HEK293 (cell line): ENCODE data around the gene HHEX.

Experiments used
- CTCF ChIA-PET: fragments of 350-600 bp; formaldehyde crosslinking; extraction: SDS; loops from one replicate; lab custom pipeline; 2021; ENCODE audit warnings: antibody characterized with exemption; lab: Yijun Ruan, JAX
- POLR2A ChIA-PET: fragments of 300-600 bp; formaldehyde crosslinking; extraction: SDS; loops from one replicate; lab custom pipeline; 2020; ENCODE audit warnings: antibody characterized with exemption, inconsistent platforms; lab: Yijun Ruan, JAX
- H3K27ac ChIP-seq: fragments of 200-500 bp; sonication (Bioruptor generic); 2 replicates; pipeline ENCODE4 v1.5.1; 2014; ENCODE audit warnings: low read depth, low read length, control low read depth, inconsistent platforms; ENCODE audit errors: extremely low read depth
- H3K36me3 ChIP-seq, 2 experiments: fragments of 200-500 bp in 1 of 2; sonication (Bioruptor generic) in 1 of 2; 1 replicate in 1 of 2; 2 replicates in 1 of 2; pipeline ENCODE4 v1.5.1; 2014 to 2017; ENCODE audit warnings: inconsistent platforms in 2 of 2, low read length in 2 of 2; ENCODE audit not compliant: control insufficient read depth in 2 of 2, insufficient read depth in 1 of 2
- H3K4me1 ChIP-seq: fragments of 200-500 bp; sonication (Bioruptor generic); 2 replicates; pipeline ENCODE4 v1.5.1; 2014; ENCODE audit warnings: mild to moderate bottlenecking, low read length, inconsistent platforms; ENCODE audit not compliant: control insufficient read depth, insufficient read depth
- H3K4me3 ChIP-seq: 2 replicates; pipeline ENCODE4 v1.5.1; 2011; ENCODE audit warnings: low read depth, mild to moderate bottlenecking, control low read depth, low read length, moderate library complexity
- H3K9me3 ChIP-seq: fragments of 200-500 bp; sonication (Bioruptor generic); 2 replicates; pipeline ENCODE4 v1.5.1; 2014; ENCODE audit warnings: low read depth, low read length, inconsistent platforms; ENCODE audit not compliant: control insufficient read depth, insufficient read depth
- BCL11A ChIP-seq: fragments of 450-650 bp; formaldehyde crosslinking; IDR thresholded peaks from 2 replicates; pipeline ENCODE4 v1.5.1; 2016; ENCODE audit warnings: low read depth, missing biosample characterization, missing genetic modification characterization
- GLI2 ChIP-seq: fragments of 450-650 bp; formaldehyde crosslinking; IDR thresholded peaks from 2 replicates; pipeline ENCODE4; 2017; ENCODE audit warnings: missing biosample characterization, missing genetic modification characterization, low read depth, borderline replicate concordance
- HOXA7 ChIP-seq: sonication (generic); formaldehyde crosslinking; IDR thresholded peaks from 2 replicates; pipeline ENCODE4 v1.8.1; 2022; ENCODE audit warnings: missing genetic modification reagents, borderline replicate concordance
- KLF16 ChIP-seq: fragments of 450-650 bp; formaldehyde crosslinking; IDR thresholded peaks from 2 replicates; pipeline ENCODE4 v1.5.1; 2017; ENCODE audit warnings: missing biosample characterization, missing genetic modification characterization
- MZF1 ChIP-seq: fragments of 450-650 bp; formaldehyde crosslinking; IDR thresholded peaks from 2 replicates; pipeline ENCODE4 v1.5.1; 2017; ENCODE audit warnings: missing biosample characterization, missing genetic modification characterization, borderline replicate concordance
- OSR2 ChIP-seq: fragments of 450-650 bp; formaldehyde crosslinking; IDR thresholded peaks from 2 replicates; pipeline ENCODE4 v1.5.1; 2016; ENCODE audit warnings: missing biosample characterization, missing genetic modification characterization
- SP2 ChIP-seq: fragments of 450-650 bp; formaldehyde crosslinking; IDR thresholded peaks from 2 replicates; pipeline ENCODE4 v1.5.1; 2016; ENCODE audit warnings: missing biosample characterization, missing genetic modification characterization
- SP3 ChIP-seq: fragments of 450-650 bp; formaldehyde crosslinking; IDR thresholded peaks from 2 replicates; pipeline ENCODE4 v1.5.1; 2016; ENCODE audit warnings: missing biosample characterization, missing genetic modification characterization
- TCF7L2 ChIP-seq: IDR thresholded peaks from 2 replicates; pipeline ENCODE4 v1.6.1; 2011; ENCODE audit warnings: low read depth, mild to moderate bottlenecking, inconsistent platforms, low read length, moderate library complexity, borderline replicate concordance
- TRIM28 ChIP-seq: IDR thresholded peaks from 2 replicates; pipeline ENCODE4 v1.6.1; 2011; ENCODE audit warnings: low read length, control low read depth, borderline replicate concordance
- ZBTB17 ChIP-seq: fragments of 450-650 bp; formaldehyde crosslinking; IDR thresholded peaks from 2 replicates; pipeline ENCODE4 v1.5.1; 2016; ENCODE audit warnings: missing biosample characterization, missing genetic modification characterization
- ZNF121 ChIP-seq: fragments of 450-650 bp; formaldehyde crosslinking; IDR thresholded peaks from 2 replicates; pipeline ENCODE4 v1.5.1; 2016; ENCODE audit warnings: missing biosample characterization, missing genetic modification characterization
- ZNF133 ChIP-seq: fragments of 450-650 bp; formaldehyde crosslinking; IDR thresholded peaks from 2 replicates; pipeline ENCODE4 v1.5.1; 2016; ENCODE audit warnings: missing biosample characterization, missing genetic modification characterization
- ZNF155 ChIP-seq: fragments of 450-650 bp; formaldehyde crosslinking; IDR thresholded peaks from 2 replicates; pipeline ENCODE4 v1.5.1; 2016; ENCODE audit warnings: missing biosample characterization, missing genetic modification characterization
- ZNF302 ChIP-seq: fragments of 450-650 bp; formaldehyde crosslinking; IDR thresholded peaks from 2 replicates; pipeline ENCODE4 v1.5.1; 2016; ENCODE audit warnings: missing biosample characterization, missing genetic modification characterization, low read depth
- ZNF501 ChIP-seq: fragments of 450-650 bp; formaldehyde crosslinking; IDR thresholded peaks from 2 replicates; pipeline ENCODE4 v1.5.1; 2016; ENCODE audit warnings: missing biosample characterization, missing genetic modification characterization
- ZNF510 ChIP-seq: fragments of 450-650 bp; formaldehyde crosslinking; IDR thresholded peaks from 2 replicates; pipeline ENCODE4 v1.5.1; 2018; ENCODE audit warnings: mild to moderate bottlenecking, missing genetic modification characterization, missing biosample characterization; ENCODE audit not compliant: insufficient replicate concordance
- ZNF571 ChIP-seq: fragments of 450-650 bp; formaldehyde crosslinking; IDR thresholded peaks from 2 replicates; pipeline ENCODE4 v1.5.0; 2017; ENCODE audit warnings: missing biosample characterization, missing genetic modification characterization
- ZNF580 ChIP-seq: fragments of 450-650 bp; formaldehyde crosslinking; IDR thresholded peaks from 2 replicates; pipeline ENCODE4 v1.5.1; 2016; ENCODE audit warnings: missing biosample characterization, missing genetic modification characterization
- ZNF610 ChIP-seq: fragments of 450-650 bp; formaldehyde crosslinking; IDR thresholded peaks from 2 replicates; pipeline ENCODE4 v1.5.1; 2016; ENCODE audit warnings: missing biosample characterization, missing genetic modification characterization, borderline replicate concordance
- ZNF624 ChIP-seq: fragments of 450-650 bp; formaldehyde crosslinking; IDR thresholded peaks from 2 replicates; pipeline ENCODE4 v1.5.1; 2017; ENCODE audit warnings: missing biosample characterization, missing genetic modification characterization
- ZNF658 ChIP-seq: fragments of 450-650 bp; formaldehyde crosslinking; IDR thresholded peaks from 2 replicates; pipeline ENCODE4; 2016; ENCODE audit warnings: missing biosample characterization, missing genetic modification characterization
- ZNF677 ChIP-seq: fragments of 450-650 bp; IDR thresholded peaks from 2 replicates; pipeline ENCODE4 v1.5.0; 2018; ENCODE audit warnings: missing biosample characterization, mild to moderate bottlenecking, missing genetic modification characterization, moderate library complexity
- ZNF747 ChIP-seq: fragments of 450-650 bp; formaldehyde crosslinking; IDR thresholded peaks from 2 replicates; pipeline ENCODE4 v1.5.1; 2016; ENCODE audit warnings: missing biosample characterization, missing genetic modification characterization
- ZNF843 ChIP-seq: fragments of 450-650 bp; formaldehyde crosslinking; IDR thresholded peaks from 2 replicates; pipeline ENCODE4 v1.5.1; 2016; ENCODE audit warnings: missing biosample characterization, missing genetic modification characterization
- TF ChIP-seq, protein P1 (sequence below): fragments of 450-650 bp; formaldehyde crosslinking; IDR thresholded peaks from 2 replicates; pipeline ENCODE4 v1.5.0; 2017; ENCODE audit warnings: missing biosample characterization, missing genetic modification characterization, borderline replicate concordance
- TF ChIP-seq, protein P2 (sequence below): fragments of 450-650 bp; formaldehyde crosslinking; IDR thresholded peaks from 2 replicates; pipeline ENCODE4 v1.5.1; 2016; ENCODE audit warnings: missing biosample characterization, missing genetic modification characterization

Gene HHEX

DNA sequence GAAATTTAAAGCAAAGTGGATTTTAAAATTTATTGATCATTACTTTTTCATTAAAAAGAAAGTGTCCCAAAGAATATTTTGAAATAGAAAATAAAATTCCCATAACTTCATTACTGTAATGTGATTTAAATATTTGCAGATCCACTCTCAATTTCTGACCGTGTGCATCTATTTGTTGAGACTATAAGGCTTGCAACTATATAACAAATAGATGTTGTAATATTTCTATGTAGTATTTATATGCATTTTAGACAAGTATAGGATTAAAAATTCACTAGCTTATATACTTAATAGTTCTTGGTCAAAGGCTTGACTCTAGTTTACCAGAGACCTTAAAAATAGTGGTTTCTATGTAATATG is 3.8 kb downstream of the HHEX start:
- Histone ChIP-seq H3K9me3 (no peaks in the 10 kb centered on the region), H3K4me3 (no peak overlapping the region), H3K36me3 (peaks cover 0 to 15% of the 10 kb centered on the region in 2 experiments; a peak in 1 of 3 replicates), H3K4me1 (peaks cover 6% of the 10 kb centered on the region), H3K27ac (no peak overlapping the region)
- TF ChIP-seq MZF1 (tag by site-specific recombination) (no peak), GLI2 (tag by site-specific recombination) (no peak), ZNF677 (tag by site-specific recombination) (no peak), ZNF658 (tag by site-specific recombination) (no peak), BCL11A (tag by site-specific recombination) (no peak), HOXA7 (CRISPR knock-in tag) (no peak), ZBTB17 (tag by site-specific recombination) (no peak), ZNF580 (tag by site-specific recombination) (no peak), ZNF843 (tag by site-specific recombination) (no peak), TRIM28 (no peak), ZNF155 (tag by site-specific recombination) (no peak), SP2 (tag by site-specific recombination) (no peak), ZNF501 (tag by site-specific recombination) (no peak), ZNF624 (no peak), TCF7L2 (no peak), ZNF571 (no peak), ZNF610 (no peak)
- TF ChIP-seq, protein P1, sequence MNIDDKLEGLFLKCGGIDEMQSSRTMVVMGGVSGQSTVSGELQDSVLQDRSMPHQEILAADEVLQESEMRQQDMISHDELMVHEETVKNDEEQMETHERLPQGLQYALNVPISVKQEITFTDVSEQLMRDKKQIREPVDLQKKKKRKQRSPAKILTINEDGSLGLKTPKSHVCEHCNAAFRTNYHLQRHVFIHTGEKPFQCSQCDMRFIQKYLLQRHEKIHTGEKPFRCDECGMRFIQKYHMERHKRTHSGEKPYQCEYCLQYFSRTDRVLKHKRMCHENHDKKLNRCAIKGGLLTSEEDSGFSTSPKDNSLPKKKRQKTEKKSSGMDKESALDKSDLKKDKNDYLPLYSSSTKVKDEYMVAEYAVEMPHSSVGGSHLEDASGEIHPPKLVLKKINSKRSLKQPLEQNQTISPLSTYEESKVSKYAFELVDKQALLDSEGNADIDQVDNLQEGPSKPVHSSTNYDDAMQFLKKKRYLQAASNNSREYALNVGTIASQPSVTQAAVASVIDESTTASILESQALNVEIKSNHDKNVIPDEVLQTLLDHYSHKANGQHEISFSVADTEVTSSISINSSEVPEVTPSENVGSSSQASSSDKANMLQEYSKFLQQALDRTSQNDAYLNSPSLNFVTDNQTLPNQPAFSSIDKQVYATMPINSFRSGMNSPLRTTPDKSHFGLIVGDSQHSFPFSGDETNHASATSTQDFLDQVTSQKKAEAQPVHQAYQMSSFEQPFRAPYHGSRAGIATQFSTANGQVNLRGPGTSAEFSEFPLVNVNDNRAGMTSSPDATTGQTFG = no peak
- ChIA-PET POLR2A (interaction anchor here (0.8 kb wide), 1 partner anchor 102 kb away, joined by 3 read pairs; no protein-coding TSS in a partner anchor), CTCF (no interaction called here)

DNA sequence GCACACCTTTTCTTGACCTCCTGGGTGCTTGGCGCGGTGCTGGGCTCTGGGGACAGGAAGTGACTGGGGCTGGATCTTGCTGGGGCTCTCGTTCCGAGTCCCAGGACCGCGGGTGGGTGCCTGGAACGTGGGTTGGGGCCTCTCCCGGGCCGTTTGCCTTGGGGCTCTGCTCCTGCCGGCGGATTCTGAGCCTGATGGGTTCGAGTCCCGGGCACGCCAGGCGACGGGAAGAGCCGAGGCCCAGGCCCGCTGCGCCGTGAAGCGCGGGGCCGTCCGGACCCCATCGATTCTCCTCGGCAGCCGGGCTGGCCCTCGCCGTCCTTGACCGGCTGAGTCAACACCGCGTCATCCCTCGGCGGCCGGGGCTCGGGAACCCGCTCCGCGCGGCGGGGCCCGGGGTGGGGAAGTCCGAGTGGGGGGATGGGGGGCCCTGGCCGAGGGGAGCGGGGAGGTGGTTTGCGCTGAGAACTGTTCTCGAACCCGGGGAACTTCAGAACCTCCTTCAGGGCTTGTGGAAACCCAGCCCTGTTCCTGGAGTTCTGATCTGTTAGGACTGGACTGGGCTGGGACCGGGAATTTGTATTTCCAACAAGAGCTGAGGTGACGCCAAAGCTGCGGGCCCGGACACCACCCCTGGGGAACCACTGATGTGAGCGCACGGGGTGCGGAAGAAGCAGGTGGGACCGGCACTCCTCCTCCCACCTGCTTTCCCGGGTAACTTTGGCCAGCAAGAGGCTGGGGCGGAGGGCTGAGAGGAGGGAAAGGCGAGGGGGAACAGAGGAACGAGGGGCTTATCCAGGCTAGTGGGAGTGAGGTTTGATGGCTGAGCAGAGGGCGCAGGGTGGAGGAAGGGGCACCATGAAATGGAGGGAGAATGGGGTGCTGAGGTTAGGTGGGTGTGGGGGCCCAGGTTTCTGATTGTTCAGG is 6.2 kb downstream of the HHEX start:
- no peak overlapping the region for H3K27ac ChIP-seq

More for the DNA sequence above, 6.2 kb downstream of the HHEX start:
- no peak for TF ChIP-seq KLF16 (tag by site-specific recombination)
- TF ChIP-seq ZNF133 (tag by site-specific recombination) = no peak
- no peak for TF ChIP-seq SP3
- TF ChIP-seq ZNF510 (tag by site-specific recombination) = no peak
- TF ChIP-seq, protein P2, sequence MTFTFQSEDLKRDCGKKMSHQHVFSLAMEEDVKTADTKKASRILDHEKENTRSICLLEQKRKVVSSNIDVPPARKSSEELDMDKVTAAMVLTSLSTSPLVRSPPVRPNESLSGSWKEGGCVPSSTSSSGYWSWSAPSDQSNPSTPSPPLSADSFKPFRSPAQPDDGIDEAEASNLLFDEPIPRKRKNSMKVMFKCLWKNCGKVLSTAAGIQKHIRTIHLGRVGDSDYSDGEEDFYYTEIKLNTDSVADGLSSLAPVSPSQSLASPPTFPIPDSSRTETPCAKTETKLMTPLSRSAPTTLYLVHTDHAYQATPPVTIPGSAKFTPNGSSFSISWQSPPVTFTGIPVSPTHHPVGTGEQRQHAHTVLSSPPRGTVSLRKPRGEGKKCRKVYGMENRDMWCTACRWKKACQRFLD (tag by site-specific recombination) = no peak
- no peak for TF ChIP-seq OSR2 (tag by site-specific recombination)
- no peak for TF ChIP-seq ZNF302
- no peak for TF ChIP-seq ZNF747 (tag by site-specific recombination)
- no peak for TF ChIP-seq ZNF121 (tag by site-specific recombination)
- TF ChIP-seq, all 188 proteins: peak for 0
- no peaks in the 10 kb centered on the region for H3K9me3 ChIP-seq
- ChIA-PET POLR2A (no interaction called here), CTCF (interaction anchor here (0.9 kb wide), 1 partner anchor 143 kb away, joined by 3 read pairs; no protein-coding TSS in a partner anchor)
- H3K4me1 ChIP-seq = peaks cover 6% of the 10 kb centered on the region
- peaks cover 0 to 15% of the 10 kb centered on the region in 2 experiments; a peak in 1 of 3 replicates for H3K36me3 ChIP-seq
- peak overlapping the region; percentile 24 for H3K4me3 ChIP-seq
